WTC11 (cell line): ENCODE results near the gene LUM. TPM values are rescaled to one million over a fixed set of nuclear protein-coding genes. Genes with fewer than 3 reads are reported as not detected.

Experiments used
- ATAC-seq: fragments of 200-7000 bp; cut with Tn5 transposase; 2 replicates; pipeline ENCODE4 v1.10.0; 2021; ENCODE audit warnings: mild to moderate bottlenecking, moderate library complexity
- CTCF ChIA-PET: fragments of 300-600 bp; sonication (Branson Sonifier 250); formaldehyde crosslinking; loops from one replicate; lab custom pipeline; 2021; ENCODE audit warnings: antibody characterized with exemption; lab: Charles Lee
- POLR2A ChIA-PET: fragments of 350-600 bp; sonication (Branson Sonifier 250); formaldehyde crosslinking; loops from one replicate; lab custom pipeline; 2021; ENCODE audit warnings: antibody characterized with exemption; lab: Charles Lee
- DNase-seq: peaks from one replicate; pipeline ENCODE4 v3.0.0; 2021; ENCODE audit warnings: low spot score
- H3K27ac Mint-ChIP-seq: 2 replicates; pipeline ENCODE4 v1.8.0; 2021; ENCODE audit warnings: mixed read lengths
- H3K27me3 Mint-ChIP-seq: 2 replicates; pipeline ENCODE4 v1.8.0; 2021; ENCODE audit warnings: low read depth, mild to moderate bottlenecking, moderate library complexity, mixed read lengths
- H3K36me3 Mint-ChIP-seq: 2 replicates; pipeline ENCODE4 v1.8.0; 2021; ENCODE audit warnings: mixed read lengths
- H3K4me1 Mint-ChIP-seq: 2 replicates; pipeline ENCODE4 v1.8.0; 2022; ENCODE audit warnings: mixed read lengths
- H3K4me3 Mint-ChIP-seq: 2 replicates; pipeline ENCODE4 v1.8.0; 2021; ENCODE audit warnings: mild to moderate bottlenecking, moderate library complexity, mixed read lengths
- H3K9me3 Mint-ChIP-seq: 2 replicates; pipeline ENCODE4 v1.8.0; 2021; ENCODE audit warnings: mixed read lengths
- ARID4B ChIP-seq: sonication (generic); formaldehyde crosslinking; IDR thresholded peaks from 2 replicates; pipeline ENCODE4 v1.8.0; 2023; ENCODE audit warnings: missing genetic modification reagents, mild to moderate bottlenecking, borderline replicate concordance
- ATF3 ChIP-seq: sonication (generic); formaldehyde crosslinking; conservative IDR thresholded peaks from 2 replicates; pipeline ENCODE4 v1.8.1; 2022; ENCODE audit warnings: mild to moderate bottlenecking, missing genetic modification reagents
- CDX4 ChIP-seq: fragments of 250-450 bp; sonication (Bioruptor Pico); IDR thresholded peaks from 2 replicates; pipeline ENCODE4 v1.9.0; 2021; ENCODE audit warnings: moderate library complexity, mild to moderate bottlenecking, inconsistent platforms, borderline replicate concordance
- ERG ChIP-seq: fragments of 250-450 bp; sonication (Bioruptor Pico); IDR thresholded peaks from 2 replicates; pipeline ENCODE4 v1.8.0; 2021; ENCODE audit warnings: mild to moderate bottlenecking
- ESRRA ChIP-seq: sonication (generic); formaldehyde crosslinking; IDR thresholded peaks from 2 replicates; pipeline ENCODE4 v1.8.1; 2022; ENCODE audit warnings: mild to moderate bottlenecking, missing genetic modification reagents, borderline replicate concordance
- FOXP1 ChIP-seq: sonication (generic); formaldehyde crosslinking; IDR thresholded peaks from 2 replicates; pipeline ENCODE4 v1.8.0; 2022; ENCODE audit warnings: missing genetic modification reagents, mild to moderate bottlenecking, moderate library complexity, borderline replicate concordance
- FOXP4 ChIP-seq: sonication (generic); formaldehyde crosslinking; IDR thresholded peaks from 2 replicates; pipeline ENCODE4 v1.8.0; 2022; ENCODE audit warnings: mild to moderate bottlenecking, missing genetic modification reagents
- HMGA2 ChIP-seq: fragments of 250-450 bp; sonication (Bioruptor Pico); IDR thresholded peaks from 2 replicates; pipeline ENCODE4 v1.4.0; 2021; ENCODE audit warnings: mild to moderate bottlenecking, moderate library complexity
- HMGXB4 ChIP-seq: sonication (generic); formaldehyde crosslinking; IDR thresholded peaks from 2 replicates; pipeline ENCODE4 v1.8.1; 2023; ENCODE audit warnings: mild to moderate bottlenecking, moderate library complexity, missing genetic modification reagents
- JUN ChIP-seq: sonication (generic); formaldehyde crosslinking; IDR thresholded peaks from 2 replicates; pipeline ENCODE4 v1.8.0; 2023; ENCODE audit warnings: mild to moderate bottlenecking, missing genetic modification reagents
- KAT7 ChIP-seq: sonication (generic); formaldehyde crosslinking; IDR thresholded peaks from 2 replicates; pipeline ENCODE4 v1.8.1; 2023; ENCODE audit warnings: missing genetic modification reagents, mild to moderate bottlenecking, borderline replicate concordance
- NR2C2 ChIP-seq: sonication (generic); formaldehyde crosslinking; IDR thresholded peaks from 2 replicates; pipeline ENCODE4 v1.8.0; 2022; ENCODE audit warnings: mild to moderate bottlenecking, missing genetic modification reagents
- SMAD3 ChIP-seq: sonication (generic); formaldehyde crosslinking; IDR thresholded peaks from 2 replicates; pipeline ENCODE4 v1.8.0; 2022; ENCODE audit warnings: missing genetic modification reagents, mild to moderate bottlenecking, borderline replicate concordance
- STAT6 ChIP-seq: sonication (generic); formaldehyde crosslinking; conservative IDR thresholded peaks from 2 replicates; pipeline ENCODE4 v1.8.1; 2023; ENCODE audit warnings: mild to moderate bottlenecking, low read depth, missing genetic modification reagents, moderate library complexity
- TEAD4 ChIP-seq: sonication (generic); formaldehyde crosslinking; IDR thresholded peaks from 2 replicates; pipeline ENCODE4 v1.8.0; 2022; ENCODE audit warnings: mild to moderate bottlenecking, missing genetic modification reagents
- ZNF121 ChIP-seq: sonication (generic); formaldehyde crosslinking; IDR thresholded peaks from 2 replicates; pipeline ENCODE4 v1.8.0; 2023; ENCODE audit warnings: missing genetic modification reagents
- ZNF317 ChIP-seq: sonication (generic); formaldehyde crosslinking; IDR thresholded peaks from 2 replicates; pipeline ENCODE4 v1.8.1; 2023; ENCODE audit warnings: low read depth, mild to moderate bottlenecking, moderate library complexity, missing genetic modification reagents, borderline replicate concordance
- total RNA-seq: library from RNA; stranded (reverse); gene quantifications from 3 replicates; pipeline ENCODE4 v1.2.3, GENCODE V29; 2021

Gene LUM
- total RNA-seq, 1 experiment from 2014 or later = 0.28 TPM

- DNase-seq = no peak
- CTCF ChIA-PET = interaction anchor here (0.7 kb wide), 1 partner anchor 79 kb away, joined by 4 read pairs; no protein-coding TSS in a partner anchor
These were observed 54.8 kb downstream of the LUM start for GRCh38 chr12:91056488-91056887.

More at GRCh38 chr12:91056488-91056887, 54.8 kb downstream of the LUM start:
- no peak for TF ChIP-seq HMGXB4 (CRISPR knock-in tag)
- TF ChIP-seq TEAD4 (CRISPR knock-in tag) = no peak
- TF ChIP-seq JUN (CRISPR knock-in tag) = no peak
- TF ChIP-seq CDX4 = no peak
- no peak for TF ChIP-seq ERG
- TF ChIP-seq ESRRA (CRISPR knock-in tag) = no peak
- no peak for TF ChIP-seq ATF3
- no peak for TF ChIP-seq SMAD3
- no peak for TF ChIP-seq ARID4B
- no peak for TF ChIP-seq NR2C2 (CRISPR knock-in tag)
- TF ChIP-seq ZNF317 (CRISPR knock-in tag) = no peak
- TF ChIP-seq FOXP1 = no peak
- no peak for TF ChIP-seq KAT7 (CRISPR knock-in tag)
- TF ChIP-seq HMGA2 (CRISPR knock-in tag) = no peak
- TF ChIP-seq ZNF121 = no peak
- TF ChIP-seq STAT6 (CRISPR knock-in tag) = no peak
- TF ChIP-seq FOXP4 (CRISPR knock-in tag) = no peak
- no peak for ATAC-seq
- H3K4me1 Mint-ChIP-seq = no peaks in the 10 kb centered on the region; the same call in 1 of the 2 replicates
- POLR2A ChIA-PET = no interaction called here
- no peaks in the 10 kb centered on the region for H3K36me3 Mint-ChIP-seq
- H3K4me3 Mint-ChIP-seq = no peak overlapping the region
- no peak overlapping the region for H3K27ac Mint-ChIP-seq
- H3K9me3 Mint-ChIP-seq = no peaks in the 10 kb centered on the region
- no peaks in the 10 kb centered on the region for H3K27me3 Mint-ChIP-seq
